H1 (cell line): ENCODE results near the gene GDPD3. TPM values are rescaled to one million over a fixed set of nuclear protein-coding genes. Genes with fewer than 3 reads are reported as not detected.

Experiments used
- RBBP5 ChIP-seq: IDR thresholded peaks from 2 replicates; pipeline ENCODE4 v1.7.1; 2012; ENCODE audit warnings: low read depth, mild to moderate bottlenecking, inconsistent platforms, low read length, moderate library complexity, borderline replicate concordance
- polyA plus RNA-seq, 7 experiments: library from polyadenylated mRNA; depleted of rRNA in 3 of 7; stranded (reverse) in 5 of 7; unstranded in 2 of 7; fragments of >200 nt in 5 of 7; fragments of 200-250 nt in 2 of 7; gene quantifications; 1 replicate in 5 of 7; 2 replicates in 1 of 7; 4 replicates in 1 of 7; pipeline versions ENCODE4 v1.2.1 to v1.2.3, GENCODE V29; 2011 to 2013; ENCODE audit warnings: missing spikeins in 2 of 7, mixed read lengths in 2 of 7
- total RNA-seq: library from RNA; stranded (reverse); fragmentation: NEBNext Ultra II Directional; extraction: Animal tissue kit (Norgen Biotek cat#: 25700); gene quantifications from 2 replicates; pipeline ENCODE4 v1.2.1, GENCODE V29; 2021

Gene GDPD3
- total and polyA plus RNA-seq, 2 of the 8 experiments (the other 6 are each of a cell fraction or from before 2014, with no cell fraction given): 0.20 TPM; not detected in 1

DNA sequence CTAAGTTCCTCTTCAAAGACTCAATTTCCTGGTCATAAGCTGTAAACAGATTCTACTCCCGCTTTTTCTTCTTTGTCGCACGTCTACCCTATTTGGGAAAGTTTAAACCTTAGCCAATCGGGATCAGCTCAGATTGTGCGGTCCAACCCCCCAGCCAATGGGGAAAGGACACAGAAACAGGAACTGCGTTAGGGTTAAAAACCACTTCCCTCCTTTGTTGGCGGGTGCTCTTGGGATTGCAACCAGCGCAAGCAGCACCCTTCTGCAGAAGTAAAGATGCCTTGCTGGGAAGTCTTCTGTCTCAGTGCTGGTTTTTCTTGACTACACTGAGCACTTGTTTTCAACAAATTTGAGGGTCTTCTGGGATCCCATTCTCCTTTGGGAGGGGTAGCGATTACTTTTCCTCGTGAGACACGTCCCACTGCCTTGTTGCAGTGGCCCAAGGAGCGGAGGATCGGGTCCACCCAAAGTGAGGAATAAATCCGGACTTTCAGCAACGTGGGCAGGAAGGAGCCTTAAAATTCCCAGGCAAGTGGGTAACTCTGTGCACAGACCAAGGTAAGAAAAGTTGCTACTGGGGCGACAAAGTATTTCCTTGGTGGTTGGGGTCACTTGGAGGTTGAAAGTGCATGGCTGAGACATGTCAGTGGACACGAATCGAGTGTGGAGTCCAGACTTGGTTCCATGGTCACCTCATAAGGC lies 16.3 kb downstream of the GDPD3 start (continued):
- TF ChIP-seq RBBP5: no peak
